NCI-H510A treated with DMSO at 0.1 percent for 48 hours (cell line): ENCODE data around the gene TMEM225B.
"Not testable (repeated sequence)": the region's sequence is repeated elsewhere in the genome, so short reads cannot be mapped to it uniquely, and the experiment has no call there.

Experiments
- DNase-seq: peaks from one replicate; lab custom pipeline; 2025; lab: John Stamatoyannopoulos, UW

TMEM225B gene

DNA sequence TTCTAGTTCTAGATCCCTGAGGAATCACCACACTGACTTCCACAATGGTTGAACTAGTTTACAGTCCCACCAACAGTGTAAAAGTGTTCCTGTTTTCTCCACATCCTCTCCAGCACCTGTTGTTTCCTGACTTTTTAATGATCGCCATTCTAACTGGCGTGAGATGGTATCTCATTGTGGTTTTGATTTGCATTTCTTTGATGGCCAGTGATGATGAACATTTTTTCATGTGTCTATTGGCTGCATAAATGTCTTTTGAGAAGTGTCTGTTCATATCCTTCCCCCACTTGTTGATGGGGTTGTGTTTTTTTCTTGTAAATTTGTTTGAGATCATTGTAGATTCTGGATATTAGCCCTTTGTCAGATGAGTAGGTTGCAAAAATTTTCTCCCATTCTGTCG, 56.6 kb downstream of the TMEM225B start:
- DNase-seq = not testable (repeated sequence)

DNA sequence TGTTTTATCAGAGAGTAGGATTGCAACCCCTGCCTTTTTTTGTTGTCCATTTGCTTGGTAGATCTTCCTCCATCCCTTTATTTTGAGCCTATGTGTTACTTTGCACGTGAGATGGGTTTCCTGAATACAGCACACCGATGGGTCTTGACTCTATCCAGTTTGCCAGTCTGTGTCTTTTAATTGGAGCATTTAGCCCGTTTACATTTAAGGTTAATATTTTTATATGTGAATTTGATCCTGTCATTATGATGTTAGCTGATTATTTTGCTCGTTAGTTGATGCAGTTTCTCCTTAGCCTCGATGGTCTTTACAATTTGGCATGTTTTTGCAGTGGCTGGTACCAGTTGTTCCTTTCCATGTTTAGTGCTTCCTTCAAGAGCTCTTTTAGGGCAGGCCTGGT, 59.8 kb downstream of the TMEM225B start:
- DNase-seq = not testable (repeated sequence)
